ENCODE data around the gene CIRBP. TPM values are rescaled to one million over a fixed set of nuclear protein-coding genes. Genes with fewer than 3 reads are reported as not detected.
A peak's percentile ranks its signal among the peaks of the same experiment; 100 is the strongest.

CIRBP gene
- total RNA-seq, 1 donor from 2014 or later: 295 TPM

- Mint-ChIP-seq H3K27me3 (ENCODE audit: low read depth) (no peaks in the 10 kb centered on the region), H3K4me3 (ENCODE audit: unreplicated experiment) (no peak overlapping the region), H3K9me3 (ENCODE audit: low read depth) (no peaks in the 10 kb centered on the region), H3K36me3 (ENCODE audit: low read depth) (peaks cover 3% of the 10 kb centered on the region), H3K4me1 (ENCODE audit: low read depth) (peaks cover 8% of the 10 kb centered on the region), H3K27ac (ENCODE audit: unreplicated experiment) (no peak overlapping the region)
- DNase-seq (ENCODE audit: low spot score): no peak
- TF ChIP-seq CTCF (IDR thresholded peaks at IDR 0.05): no peak
These were observed 39.8 kb upstream of the CIRBP start for GRCh38 chr19:1229056-1229923.

- no peaks in the 10 kb centered on the region for H3K9me3 Mint-ChIP-seq (ENCODE audit: low read depth)
- H3K36me3 Mint-ChIP-seq (ENCODE audit: low read depth): peaks cover 3% of the 10 kb centered on the region
- H3K4me1 Mint-ChIP-seq (ENCODE audit: low read depth): peaks cover 8% of the 10 kb centered on the region
- no peak for DNase-seq (ENCODE audit: low spot score)
- no peaks in the 10 kb centered on the region for H3K27me3 Mint-ChIP-seq (ENCODE audit: low read depth)
- H3K27ac Mint-ChIP-seq (ENCODE audit: unreplicated experiment): no peak overlapping the region
- no peak for TF ChIP-seq CTCF (IDR thresholded peaks at IDR 0.05)
- H3K4me3 Mint-ChIP-seq (ENCODE audit: unreplicated experiment): no peak overlapping the region
These were observed 39.0 kb upstream of the CIRBP start for GRCh38 chr19:1229924-1230782.

DNA sequence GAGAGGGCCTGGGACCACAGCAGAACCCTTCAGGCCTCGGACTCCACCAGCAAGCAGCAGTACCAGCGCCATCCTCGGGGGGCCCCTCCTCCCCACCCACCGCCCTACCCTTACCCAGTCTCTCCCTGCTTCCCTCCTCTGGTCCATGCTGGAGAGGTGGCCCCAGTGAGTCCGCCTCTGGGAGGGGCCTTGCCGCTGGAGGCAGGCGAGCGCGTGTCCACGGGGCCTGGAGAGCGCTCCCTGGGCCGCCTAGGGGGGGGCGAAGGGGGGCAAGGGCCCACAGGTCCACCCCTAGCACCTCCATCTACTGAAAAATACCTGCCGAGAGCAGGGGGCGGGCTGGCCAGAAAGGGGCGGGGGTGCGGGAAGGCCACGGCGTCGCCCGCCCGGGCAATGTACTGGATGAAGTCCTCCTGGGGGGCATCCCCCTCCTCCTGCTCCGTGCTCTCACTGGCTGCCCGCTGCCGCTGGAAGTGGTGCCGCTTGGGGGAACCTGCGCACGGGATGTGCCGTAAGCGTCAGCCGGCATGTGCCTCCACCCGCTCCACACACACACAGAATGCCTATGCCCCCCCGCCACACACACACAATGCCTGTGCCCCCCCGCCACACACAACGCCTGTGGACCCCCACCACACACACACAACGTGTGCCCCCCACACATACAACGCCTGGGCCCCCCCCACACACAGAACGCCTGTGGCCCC lies 38.2 kb upstream of the CIRBP start:
- Mint-ChIP-seq H3K27ac (ENCODE audit: unreplicated experiment) (no peak overlapping the region), H3K4me1 (ENCODE audit: low read depth) (peaks cover 8% of the 10 kb centered on the region), H3K36me3 (ENCODE audit: low read depth) (peaks cover 3% of the 10 kb centered on the region), H3K4me3 (ENCODE audit: unreplicated experiment) (no peak overlapping the region), H3K27me3 (ENCODE audit: low read depth) (no peaks in the 10 kb centered on the region), H3K9me3 (ENCODE audit: low read depth) (no peaks in the 10 kb centered on the region)
- no peak for DNase-seq (ENCODE audit: low spot score)
- TF ChIP-seq CTCF (IDR thresholded peaks at IDR 0.05): no peak

GRCh38 chr19:1231729-1232637 lies 37.1 kb upstream of the CIRBP start:
- H3K36me3 Mint-ChIP-seq (ENCODE audit: low read depth): peaks cover 3% of the 10 kb centered on the region
- peaks cover 8% of the 10 kb centered on the region for H3K4me1 Mint-ChIP-seq (ENCODE audit: low read depth)
- H3K4me3 Mint-ChIP-seq (ENCODE audit: unreplicated experiment): no peak overlapping the region
- H3K9me3 Mint-ChIP-seq (ENCODE audit: low read depth): no peaks in the 10 kb centered on the region
- H3K27me3 Mint-ChIP-seq (ENCODE audit: low read depth): no peaks in the 10 kb centered on the region
- TF ChIP-seq CTCF (IDR thresholded peaks at IDR 0.05): no peak
- DNase-seq (ENCODE audit: low spot score): no peak
- peak overlapping the region; percentile 23 for H3K27ac Mint-ChIP-seq (ENCODE audit: unreplicated experiment)
